Measurements from ENCODE around the gene ADCY4.

ADCY4 gene

DNA sequence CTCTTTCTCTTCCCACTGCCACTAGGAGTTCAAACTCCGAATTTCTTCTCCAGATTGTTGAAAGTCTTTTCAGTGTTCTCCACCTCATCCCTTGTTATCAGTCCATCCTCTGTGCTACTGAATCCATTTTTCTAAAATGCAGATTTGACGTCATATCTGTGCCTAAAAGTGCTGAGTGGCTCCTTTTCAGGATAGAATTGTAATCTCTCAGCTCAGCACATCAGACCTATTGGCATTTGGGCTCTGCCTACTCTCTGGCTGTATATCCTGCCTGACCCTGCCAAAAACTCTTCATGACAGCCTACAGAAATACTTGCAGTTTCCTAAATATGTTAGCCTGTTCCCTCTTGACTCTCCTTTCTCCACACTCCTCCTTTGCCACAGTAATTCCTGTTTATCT lies 62.4 kb downstream of the ADCY4 start:
- DNase-seq (ENCODE audit: low read depth) = no peak

- no peak for DNase-seq (ENCODE audit: low read depth)
Observed at GRCh38 chr14:24271834-24272263, 63.0 kb downstream of the ADCY4 start.

GRCh38 chr14:24271134-24271833 lies 63.6 kb downstream of the ADCY4 start, which contains the start of gene RABGGTA:
RABGGTA (minus strand) TSS chr14:24271597; CDS start chr14:24271115, 482 bp downstream.
- peak; percentile 81 for DNase-seq (ENCODE audit: low read depth)

DNA sequence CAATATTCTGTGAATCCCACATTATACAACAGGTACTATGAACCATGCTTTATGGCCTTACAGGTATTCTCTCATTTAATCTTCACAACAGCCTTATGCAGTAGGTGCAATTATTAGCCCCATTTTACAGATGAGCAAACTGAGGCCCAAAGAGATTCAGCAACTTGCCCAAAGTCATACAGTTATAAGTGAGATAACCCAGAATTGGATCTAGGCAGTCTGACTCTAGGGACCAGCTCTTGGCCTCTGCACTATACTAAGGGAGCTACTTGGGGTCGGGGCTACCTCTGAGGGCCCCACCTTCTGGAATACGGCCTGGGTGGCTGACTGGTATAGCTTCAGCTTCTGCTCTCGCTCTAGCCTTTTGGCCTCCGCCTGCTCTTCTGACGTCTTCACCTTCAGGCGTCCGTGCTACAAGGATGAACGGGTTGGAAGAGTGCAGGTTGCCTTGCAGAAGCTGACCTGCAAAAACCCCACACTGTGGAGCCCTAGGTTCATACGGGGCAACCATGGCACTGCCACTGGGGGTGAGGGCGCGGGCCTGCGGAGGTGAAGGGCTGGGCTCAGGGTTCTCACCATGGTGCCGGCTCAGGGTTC lies 64.2 kb downstream of the ADCY4 start:
- DNase-seq (ENCODE audit: low read depth) = no peak

GRCh38 chr14:24269910-24270536 lies 64.8 kb downstream of the ADCY4 start:
- no peak for DNase-seq (ENCODE audit: low read depth)

DNA sequence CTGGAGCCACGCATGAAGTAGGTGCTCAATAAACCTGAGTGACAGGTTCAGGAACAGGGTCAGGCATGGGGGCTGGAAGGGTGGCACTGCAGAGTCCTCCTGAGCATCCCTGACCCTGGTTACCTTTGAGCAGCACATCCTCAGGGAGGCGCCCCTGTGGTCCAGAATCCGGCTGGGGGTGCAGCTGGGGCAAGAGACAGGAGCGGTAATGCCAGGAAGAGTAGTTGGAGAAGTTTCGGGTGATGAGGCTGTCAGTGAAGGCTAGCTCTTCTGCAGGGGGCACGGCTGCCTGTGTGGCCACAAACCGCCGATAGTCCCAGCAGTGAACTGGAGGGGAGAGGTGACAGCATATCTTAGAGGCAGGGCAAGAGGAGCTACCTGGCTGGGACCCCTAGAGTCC lies 65.5 kb downstream of the ADCY4 start:
- no peak for DNase-seq (ENCODE audit: low read depth)

Data from amniotic epithelial cell (primary cell).